ENCODE measurements around the gene ELMO3.

ELMO3 gene

GRCh38 chr16:67208154-67208896, 9.4 kb downstream of the ELMO3 start:
- Histone ChIP-seq H3K36me3 (ENCODE audit: insufficient read depth, low read length) (no peaks in the 10 kb centered on the region), H3K27me3 (ENCODE audit: insufficient read depth, low read length) (no peaks in the 10 kb centered on the region), H2AFZ (ENCODE audit: low read length, unreplicated experiment) (no peak overlapping the region), H3K27ac (ENCODE audit: low read depth, low read length) (no peak overlapping the region; the same call in 1 of the 2 replicates), H3K4me1 (ENCODE audit: control insufficient read depth, insufficient read depth, low read length, unreplicated experiment) (peaks cover 25% of the 10 kb centered on the region), H3K79me2 (ENCODE audit: control insufficient read depth, insufficient read depth, low read length, unreplicated experiment) (no peaks in the 10 kb centered on the region), H3K4me3 (ENCODE audit: low read depth, low read length) (no peak overlapping the region)

DNA sequence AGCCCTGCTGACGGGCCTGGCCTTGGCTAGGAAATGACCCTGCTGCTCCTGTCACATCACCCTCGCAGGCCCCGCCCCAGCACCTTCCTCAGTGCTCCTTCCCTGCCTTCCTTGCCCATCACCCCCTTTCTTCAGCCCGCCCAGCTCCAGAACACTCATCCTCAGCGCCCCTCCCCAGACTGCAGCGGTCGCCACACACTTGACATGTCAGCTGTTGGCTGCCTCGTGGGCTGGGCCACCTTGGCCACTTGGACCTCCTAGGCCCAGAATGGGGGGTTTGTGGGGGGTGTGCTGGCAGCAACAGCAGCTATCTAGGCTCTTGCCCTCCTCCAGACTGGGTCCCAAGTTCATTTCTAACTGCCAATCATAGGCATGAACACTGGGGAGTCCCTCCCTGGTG, 10.6 kb downstream of the ELMO3 start:
- no peak overlapping the region for H3K4me3 ChIP-seq (ENCODE audit: low read depth, low read length)
- peaks cover 25% of the 10 kb centered on the region for H3K4me1 ChIP-seq (ENCODE audit: control insufficient read depth, insufficient read depth, low read length, unreplicated experiment)
- no peak overlapping the region for H3K27ac ChIP-seq (ENCODE audit: low read depth, low read length)
- no peaks in the 10 kb centered on the region for H3K27me3 ChIP-seq (ENCODE audit: insufficient read depth, low read length)
- no peaks in the 10 kb centered on the region for H3K36me3 ChIP-seq (ENCODE audit: insufficient read depth, low read length)
- no peak overlapping the region for H2AFZ ChIP-seq (ENCODE audit: low read length, unreplicated experiment)
- no peaks in the 10 kb centered on the region for H3K79me2 ChIP-seq (ENCODE audit: control insufficient read depth, insufficient read depth, low read length, unreplicated experiment)

- H3K27me3 ChIP-seq (ENCODE audit: insufficient read depth, low read length), result no peaks in the 10 kb centered on the region
- H3K4me3 ChIP-seq (ENCODE audit: low read depth, low read length), result no peak overlapping the region
- no peaks in the 10 kb centered on the region for H3K79me2 ChIP-seq (ENCODE audit: control insufficient read depth, insufficient read depth, low read length, unreplicated experiment)
- H3K4me1 ChIP-seq (ENCODE audit: control insufficient read depth, insufficient read depth, low read length, unreplicated experiment), result peaks cover 25% of the 10 kb centered on the region
- H3K36me3 ChIP-seq (ENCODE audit: insufficient read depth, low read length), result no peaks in the 10 kb centered on the region
- no peak overlapping the region for H3K27ac ChIP-seq (ENCODE audit: low read depth, low read length)
- H2AFZ ChIP-seq (ENCODE audit: low read length, unreplicated experiment), result no peak overlapping the region
Observed at GRCh38 chr16:67210069-67210937, 11.4 kb downstream of the ELMO3 start.

- Histone ChIP-seq H3K4me1 (ENCODE audit: control insufficient read depth, insufficient read depth, low read length, unreplicated experiment) (peaks cover 19% of the 10 kb centered on the region), H3K79me2 (ENCODE audit: control insufficient read depth, insufficient read depth, low read length, unreplicated experiment) (no peaks in the 10 kb centered on the region), H3K4me3 (ENCODE audit: low read depth, low read length) (no peak overlapping the region), H3K27me3 (ENCODE audit: insufficient read depth, low read length) (no peaks in the 10 kb centered on the region), H3K27ac (ENCODE audit: low read depth, low read length) (no peak overlapping the region), H2AFZ (ENCODE audit: low read length, unreplicated experiment) (no peak overlapping the region), H3K36me3 (ENCODE audit: insufficient read depth, low read length) (no peaks in the 10 kb centered on the region)
Observed at GRCh38 chr16:67211674-67212073, 12.7 kb downstream of the ELMO3 start.

GRCh38 chr16:67212766-67213165, 13.8 kb downstream of the ELMO3 start:
- Histone ChIP-seq H2AFZ (ENCODE audit: low read length, unreplicated experiment) (no peak overlapping the region), H3K4me1 (ENCODE audit: control insufficient read depth, insufficient read depth, low read length, unreplicated experiment) (peaks cover 15% of the 10 kb centered on the region), H3K27ac (ENCODE audit: low read depth, low read length) (no peak overlapping the region), H3K4me3 (ENCODE audit: low read depth, low read length) (no peak overlapping the region), H3K27me3 (ENCODE audit: insufficient read depth, low read length) (no peaks in the 10 kb centered on the region), H3K79me2 (ENCODE audit: control insufficient read depth, insufficient read depth, low read length, unreplicated experiment) (no peaks in the 10 kb centered on the region), H3K36me3 (ENCODE audit: insufficient read depth, low read length) (no peaks in the 10 kb centered on the region)

- no peaks in the 10 kb centered on the region for H3K27me3 ChIP-seq (ENCODE audit: insufficient read depth, low read length)
- H3K4me1 ChIP-seq (ENCODE audit: control insufficient read depth, insufficient read depth, low read length, unreplicated experiment), result peaks cover 9% of the 10 kb centered on the region
- no peak overlapping the region for H2AFZ ChIP-seq (ENCODE audit: low read length, unreplicated experiment)
- no peak overlapping the region for H3K4me3 ChIP-seq (ENCODE audit: low read depth, low read length)
- H3K79me2 ChIP-seq (ENCODE audit: control insufficient read depth, insufficient read depth, low read length, unreplicated experiment), result no peaks in the 10 kb centered on the region
- no peak overlapping the region for H3K27ac ChIP-seq (ENCODE audit: low read depth, low read length)
- H3K36me3 ChIP-seq (ENCODE audit: insufficient read depth, low read length), result no peaks in the 10 kb centered on the region
Observed at GRCh38 chr16:67213197-67214019, 14.5 kb downstream of the ELMO3 start.

- Histone ChIP-seq H2AFZ (ENCODE audit: low read length, unreplicated experiment) (no peak overlapping the region), H3K4me3 (ENCODE audit: low read depth, low read length) (no peak overlapping the region), H3K27me3 (ENCODE audit: insufficient read depth, low read length) (no peaks in the 10 kb centered on the region), H3K27ac (ENCODE audit: low read depth, low read length) (no peak overlapping the region), H3K79me2 (ENCODE audit: control insufficient read depth, insufficient read depth, low read length, unreplicated experiment) (no peaks in the 10 kb centered on the region), H3K4me1 (ENCODE audit: control insufficient read depth, insufficient read depth, low read length, unreplicated experiment) (peaks cover 7% of the 10 kb centered on the region), H3K36me3 (ENCODE audit: insufficient read depth, low read length) (no peaks in the 10 kb centered on the region)
Observed at GRCh38 chr16:67215706-67216105, 16.8 kb downstream of the ELMO3 start.

GRCh38 chr16:67216612-67217490, 17.9 kb downstream of the ELMO3 start:
- no peaks in the 10 kb centered on the region for H3K79me2 ChIP-seq (ENCODE audit: control insufficient read depth, insufficient read depth, low read length, unreplicated experiment)
- no peak overlapping the region for H2AFZ ChIP-seq (ENCODE audit: low read length, unreplicated experiment)
- no peaks in the 10 kb centered on the region for H3K27me3 ChIP-seq (ENCODE audit: insufficient read depth, low read length)

DNA sequence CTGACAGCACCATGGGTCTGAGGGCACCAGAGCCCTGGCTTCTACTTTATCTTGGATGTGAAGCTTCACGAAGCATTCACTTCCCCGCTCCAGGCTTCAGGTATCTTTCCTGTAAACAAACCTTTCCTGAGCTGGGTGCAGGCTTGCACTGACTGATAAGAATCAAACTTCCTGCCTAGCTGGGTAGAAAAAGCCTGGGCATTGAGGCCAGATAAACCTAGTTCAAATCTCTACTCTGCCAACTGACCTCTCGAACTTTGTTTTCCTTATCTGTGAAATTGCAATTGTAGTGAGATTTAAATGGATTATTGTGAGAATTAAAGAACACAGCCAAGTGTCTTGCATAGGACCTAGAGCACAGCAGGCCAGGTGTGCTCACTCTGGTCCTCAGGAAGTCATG, 25.1 kb downstream of the ELMO3 start:
- H3K27me3 ChIP-seq (ENCODE audit: insufficient read depth, low read length), result no peaks in the 10 kb centered on the region
- H3K4me3 ChIP-seq (ENCODE audit: low read depth, low read length), result no peak overlapping the region
- H3K79me2 ChIP-seq (ENCODE audit: control insufficient read depth, insufficient read depth, low read length, unreplicated experiment), result peaks cover 27% of the 10 kb centered on the region
- H3K36me3 ChIP-seq (ENCODE audit: insufficient read depth, low read length), result no peaks in the 10 kb centered on the region
- no peak overlapping the region for H2AFZ ChIP-seq (ENCODE audit: low read length, unreplicated experiment)
- H3K27ac ChIP-seq (ENCODE audit: low read depth, low read length), result no peak overlapping the region
- H3K4me1 ChIP-seq (ENCODE audit: control insufficient read depth, insufficient read depth, low read length, unreplicated experiment), result peaks cover 22% of the 10 kb centered on the region

More at GRCh38 chr16:67216612-67217490, 17.9 kb downstream of the ELMO3 start:
- peaks cover 7% of the 10 kb centered on the region for H3K4me1 ChIP-seq (ENCODE audit: control insufficient read depth, insufficient read depth, low read length, unreplicated experiment)
- no peaks in the 10 kb centered on the region for H3K36me3 ChIP-seq (ENCODE audit: insufficient read depth, low read length)
- no peak overlapping the region for H3K27ac ChIP-seq (ENCODE audit: low read depth, low read length)
- no peak overlapping the region for H3K4me3 ChIP-seq (ENCODE audit: low read depth, low read length)

All from ACC112 (cell line).